Effector memory CD8-positive, alpha-beta T cell (primary cell): ENCODE results near the gene HSF5.
A peak's percentile ranks its signal among the peaks of the same experiment; 100 is the strongest.
"Not testable (repeated sequence)": the region's sequence is repeated elsewhere in the genome, so short reads cannot be mapped to it uniquely, and the experiment has no call there.

ENCODE experiments used
- ATAC-seq: fragments of 150-1000 bp; cut with Tn5 transposase; replicated peaks from 2 replicates; pipeline ENCODE4 v1.10.0; 2021; ENCODE audit warnings: mild to moderate bottlenecking, moderate library complexity
- DNase-seq, 3 experiments: peaks; one replicate each; pipeline ENCODE4 v3.0.0; 2021
- H3K27ac Mint-ChIP-seq, 2 donors: one replicate each; pipeline ENCODE4 v1.8.0; 2022; ENCODE audit warnings: mild to moderate bottlenecking in 2 of 2, mixed read lengths in 2 of 2, moderate library complexity in 2 of 2
- H3K27me3 Mint-ChIP-seq, 2 donors: one replicate each; pipeline ENCODE4 v1.8.0; 2022; ENCODE audit warnings: mixed read lengths in 2 of 2
- H3K36me3 Mint-ChIP-seq: one replicate; pipeline ENCODE4 v1.8.0; 2022; ENCODE audit warnings: mild to moderate bottlenecking, moderate library complexity, mixed read lengths; ENCODE audit not compliant: insufficient read depth
- H3K4me1 Mint-ChIP-seq, 2 donors: one replicate each; pipeline ENCODE4 v1.8.0; 2022; ENCODE audit warnings: low read depth in 2 of 2, mixed read lengths in 2 of 2
- H3K4me3 Mint-ChIP-seq, 2 donors: one replicate each; pipeline ENCODE4 v1.8.0; 2022; ENCODE audit warnings: mild to moderate bottlenecking in 2 of 2, mixed read lengths in 2 of 2, moderate library complexity in 2 of 2
- H3K9me3 Mint-ChIP-seq, 2 donors: one replicate each; pipeline ENCODE4 v1.8.0; 2022; ENCODE audit warnings: mixed read lengths in 2 of 2

HSF5 gene

GRCh38 chr17:58411408-58411894, 76.8 kb downstream of the HSF5 start:
- H3K4me1 Mint-ChIP-seq = no peaks in the 10 kb centered on the region
- H3K36me3 Mint-ChIP-seq = no peaks in the 10 kb centered on the region
- DNase-seq (no peak), ATAC-seq (no peak)
- no peak overlapping the region for H3K27ac Mint-ChIP-seq
- H3K4me3 Mint-ChIP-seq = no peak overlapping the region
- H3K27me3 Mint-ChIP-seq = no peaks in the 10 kb centered on the region
- no peaks in the 10 kb centered on the region for H3K9me3 Mint-ChIP-seq

GRCh38 chr17:58410714-58411407, 77.3 kb downstream of the HSF5 start:
- no peaks in the 10 kb centered on the region for H3K36me3 Mint-ChIP-seq
- DNase-seq (no peak), ATAC-seq (no peak)
- H3K4me3 Mint-ChIP-seq = no peak overlapping the region
- no peak overlapping the region for H3K27ac Mint-ChIP-seq
- H3K4me1 Mint-ChIP-seq = no peaks in the 10 kb centered on the region
- no peaks in the 10 kb centered on the region for H3K27me3 Mint-ChIP-seq
- H3K9me3 Mint-ChIP-seq = no peaks in the 10 kb centered on the region

DNA sequence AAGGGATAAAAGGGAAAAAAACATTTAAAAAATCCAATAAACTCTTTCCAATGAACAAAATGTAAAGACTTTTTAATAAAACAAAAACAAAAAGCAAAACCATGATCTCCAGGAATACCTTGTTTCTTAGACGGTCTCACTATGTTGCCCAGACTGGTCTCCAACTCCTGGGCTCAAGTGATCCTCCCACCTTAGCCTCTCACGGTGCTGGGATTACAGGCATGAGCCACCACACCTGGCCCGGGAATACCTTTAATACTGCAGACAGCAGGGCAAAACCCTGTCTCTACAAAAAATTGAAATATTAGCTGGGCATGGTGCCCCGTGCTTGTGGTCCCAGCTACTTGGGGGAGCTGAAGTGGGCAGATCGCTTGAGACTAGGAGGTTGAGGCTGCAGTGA, 78.8 kb downstream of the HSF5 start:
- Mint-ChIP-seq H3K36me3 (no peaks in the 10 kb centered on the region), H3K4me1 (no peaks in the 10 kb centered on the region), H3K4me3 (no peak overlapping the region), H3K9me3 (no peaks in the 10 kb centered on the region), H3K27me3 (no peaks in the 10 kb centered on the region), H3K27ac (no peak overlapping the region)
- DNase-seq (no peak), ATAC-seq (no peak)

GRCh38 chr17:58403311-58403710, 84.9 kb downstream of the HSF5 start:
- peaks cover 0 to 2% of the 10 kb centered on the region in 2 donors for H3K4me1 Mint-ChIP-seq
- H3K9me3 Mint-ChIP-seq = no peaks in the 10 kb centered on the region
- no peaks in the 10 kb centered on the region for H3K27me3 Mint-ChIP-seq
- no peak overlapping the region for H3K4me3 Mint-ChIP-seq
- H3K36me3 Mint-ChIP-seq = no peaks in the 10 kb centered on the region
- ATAC-seq (no peak), DNase-seq (no peak)
- H3K27ac Mint-ChIP-seq = no peak overlapping the region

GRCh38 chr17:58402679-58403078, 85.5 kb downstream of the HSF5 start:
- Mint-ChIP-seq H3K4me1 (peaks cover 0 to 2% of the 10 kb centered on the region in 2 donors), H3K27ac (no peak overlapping the region), H3K4me3 (no peak overlapping the region), H3K36me3 (no peaks in the 10 kb centered on the region), H3K9me3 (no peaks in the 10 kb centered on the region), H3K27me3 (no peaks in the 10 kb centered on the region)
- ATAC-seq (no peak), DNase-seq (no peak)

- H3K27me3 Mint-ChIP-seq = no peaks in the 10 kb centered on the region
- ATAC-seq (no peak), DNase-seq (no peak)
- H3K4me1 Mint-ChIP-seq = peaks cover 0 to 2% of the 10 kb centered on the region in 2 donors
- no peaks in the 10 kb centered on the region for H3K9me3 Mint-ChIP-seq
- peak overlapping the region in 1 of 2 donors; percentile 71 for H3K27ac Mint-ChIP-seq
- H3K36me3 Mint-ChIP-seq = no peaks in the 10 kb centered on the region
- no peak overlapping the region for H3K4me3 Mint-ChIP-seq
Observed at GRCh38 chr17:58402047-58402446, 86.2 kb downstream of the HSF5 start.

- Mint-ChIP-seq H3K27me3 (no peaks in the 10 kb centered on the region), H3K4me3 (no peak overlapping the region), H3K36me3 (no peaks in the 10 kb centered on the region), H3K27ac (no peak overlapping the region), H3K4me1 (peaks cover 0 to 2% of the 10 kb centered on the region in 2 donors), H3K9me3 (no peaks in the 10 kb centered on the region)
- DNase-seq = no peak
- ATAC-seq = no peak
Observed at GRCh38 chr17:58401287-58401686, 86.9 kb downstream of the HSF5 start.

DNA sequence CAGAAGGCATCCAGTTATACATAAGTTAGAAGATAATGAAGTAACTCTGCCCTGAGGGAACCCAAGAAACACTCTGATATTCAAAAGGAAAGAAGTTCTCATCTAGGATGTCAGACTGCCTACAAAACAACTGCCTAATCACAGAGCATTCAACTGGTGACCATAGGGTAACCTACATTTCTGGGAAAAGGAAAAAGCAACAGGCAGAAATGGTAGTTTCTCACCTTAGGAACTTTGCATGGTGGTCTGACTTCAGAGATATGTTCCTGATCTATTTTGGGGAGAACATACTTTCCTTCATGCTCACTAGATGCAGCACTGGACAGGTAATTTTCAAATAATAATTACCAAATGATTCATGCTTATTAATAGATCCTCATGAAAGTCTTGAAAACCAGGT, 87.4 kb downstream of the HSF5 start:
- Mint-ChIP-seq H3K27ac (no peak overlapping the region), H3K36me3 (no peaks in the 10 kb centered on the region), H3K4me1 (peaks cover 0 to 2% of the 10 kb centered on the region in 2 donors), H3K4me3 (no peak overlapping the region), H3K27me3 (no peaks in the 10 kb centered on the region), H3K9me3 (no peaks in the 10 kb centered on the region)
- no peak for ATAC-seq
- DNase-seq = no peak

DNA sequence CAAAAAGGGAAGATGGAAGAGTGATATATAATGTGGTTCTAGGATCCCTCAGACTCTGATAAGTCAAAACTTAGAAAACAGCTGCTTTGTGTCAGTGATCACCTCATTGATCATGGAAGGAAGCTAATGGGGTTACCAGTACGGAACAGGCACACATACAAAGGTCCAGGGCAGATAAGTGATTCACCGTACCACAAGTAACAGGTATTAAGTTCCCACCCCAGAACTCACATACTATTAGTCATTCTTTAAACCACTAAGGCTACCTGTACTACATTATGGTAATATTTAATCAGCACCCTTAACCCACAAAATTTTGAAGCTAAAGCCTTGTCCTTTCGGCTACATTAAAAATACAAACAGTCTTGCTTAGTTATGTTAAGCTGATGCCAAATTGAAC, 88.2 kb downstream of the HSF5 start:
- Mint-ChIP-seq H3K4me3 (no peak overlapping the region), H3K4me1 (peaks cover 0 to 2% of the 10 kb centered on the region in 2 donors), H3K27me3 (no peaks in the 10 kb centered on the region), H3K27ac (no peak overlapping the region), H3K36me3 (no peaks in the 10 kb centered on the region), H3K9me3 (no peaks in the 10 kb centered on the region)
- no peak for DNase-seq
- no peak for ATAC-seq

GRCh38 chr17:58398574-58399266, 89.5 kb downstream of the HSF5 start:
- no peaks in the 10 kb centered on the region for H3K9me3 Mint-ChIP-seq
- no peak overlapping the region for H3K4me3 Mint-ChIP-seq
- H3K4me1 Mint-ChIP-seq = peaks cover 0 to 2% of the 10 kb centered on the region in 2 donors
- H3K27me3 Mint-ChIP-seq = no peaks in the 10 kb centered on the region
- DNase-seq (no peak), ATAC-seq (no peak)
- no peak overlapping the region for H3K27ac Mint-ChIP-seq
- no peaks in the 10 kb centered on the region for H3K36me3 Mint-ChIP-seq

DNA sequence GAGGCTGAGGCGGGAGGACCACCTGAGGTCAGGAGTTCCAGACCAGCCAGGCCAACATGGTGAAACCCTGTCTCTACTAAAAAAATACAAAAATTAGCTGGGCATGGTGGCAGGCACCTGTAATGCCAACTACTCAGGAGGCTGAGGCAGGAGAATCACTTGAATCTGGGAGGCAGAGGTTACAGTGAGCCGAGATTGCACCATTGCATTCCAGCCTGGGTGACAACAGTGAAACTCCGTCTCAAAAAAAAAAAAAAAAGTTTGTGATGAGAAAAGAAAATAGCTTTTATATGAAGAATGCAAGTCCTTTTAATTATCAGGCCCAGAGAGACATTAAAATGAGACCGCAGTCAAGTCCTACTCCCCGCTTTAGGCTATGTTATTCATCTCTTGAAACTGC, 90.8 kb downstream of the HSF5 start:
- H3K36me3 Mint-ChIP-seq, H3K9me3 Mint-ChIP-seq, H3K4me3 Mint-ChIP-seq, H3K27ac Mint-ChIP-seq, DNase-seq, H3K4me1 Mint-ChIP-seq, H3K27me3 Mint-ChIP-seq, ATAC-seq: not testable (repeated sequence)

DNA sequence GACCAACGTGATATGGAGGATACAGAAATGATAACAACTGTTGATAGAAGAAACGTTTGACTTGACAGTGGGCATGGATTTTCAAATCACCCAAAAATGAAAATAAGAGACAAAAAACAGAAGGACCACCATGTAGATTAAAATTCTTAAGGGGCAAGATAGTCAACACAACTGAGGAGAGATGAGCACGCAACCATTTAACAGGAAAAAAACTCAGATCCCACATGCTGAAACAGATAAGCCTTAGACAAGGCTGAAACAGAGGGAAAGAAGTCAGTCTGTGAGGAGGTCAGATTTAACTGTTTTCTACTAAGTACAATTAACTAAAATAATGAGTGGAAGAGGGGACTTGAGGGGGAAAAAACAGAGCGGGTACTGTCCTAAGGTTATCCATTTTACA, 92.0 kb downstream of the HSF5 start:
- Mint-ChIP-seq H3K27ac (no peak overlapping the region), H3K4me3 (no peak overlapping the region), H3K9me3 (no peaks in the 10 kb centered on the region), H3K4me1 (no peaks in the 10 kb centered on the region), H3K27me3 (no peaks in the 10 kb centered on the region), H3K36me3 (no peaks in the 10 kb centered on the region)
- ATAC-seq = no peak
- DNase-seq = no peak

GRCh38 chr17:58394534-58395223, 93.5 kb downstream of the HSF5 start:
- ATAC-seq = no peak
- Mint-ChIP-seq H3K36me3 (no peaks in the 10 kb centered on the region), H3K27ac (no peak overlapping the region), H3K4me1 (no peaks in the 10 kb centered on the region), H3K9me3 (no peaks in the 10 kb centered on the region), H3K27me3 (no peaks in the 10 kb centered on the region), H3K4me3 (no peak overlapping the region)
- DNase-seq = no peak
